C1 segment of cervical spinal cord (tissue), 14 donors: ENCODE results near the gene ATP13A5.
A peak's percentile ranks its signal among the peaks of the same experiment; 100 is the strongest.

Experiments
- DNase-seq, 14 donors: peaks; one replicate each; lab custom pipeline; 2025; lab: John Stamatoyannopoulos, UW

Gene ATP13A5

GRCh38 chr3:193345431-193345830 lies 33.1 kb downstream of the ATP13A5 start:
- no peak for DNase-seq

GRCh38 chr3:193344486-193344885 lies 34.1 kb downstream of the ATP13A5 start:
- DNase-seq: no peak

DNA sequence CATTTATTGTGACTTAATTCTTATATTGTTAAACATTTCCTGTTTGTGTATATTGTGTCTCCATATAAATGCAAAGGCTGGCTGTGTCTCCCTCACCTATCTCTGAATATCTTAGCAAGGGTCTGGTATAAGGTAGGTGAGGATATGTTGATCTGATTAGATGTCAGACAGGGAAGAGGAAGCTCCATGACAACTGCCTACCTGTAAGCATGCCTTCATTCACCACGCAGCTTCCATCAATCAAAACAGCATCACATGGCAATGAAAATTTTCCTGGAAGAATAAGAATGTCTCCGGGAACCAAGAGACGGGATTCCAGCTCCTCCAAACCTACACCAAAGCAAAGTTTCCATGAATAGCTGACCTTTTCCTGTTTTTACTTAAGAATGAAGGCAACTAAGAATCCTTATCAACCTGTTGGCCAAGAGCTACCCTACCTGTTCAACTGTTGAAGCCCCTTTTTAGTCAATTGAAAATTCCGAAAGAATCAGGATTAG lies 34.8 kb downstream of the ATP13A5 start:
- DNase-seq: no peak

GRCh38 chr3:193342551-193342950 lies 36.0 kb downstream of the ATP13A5 start:
- DNase-seq: peak in 1 of 14 donors; percentile 10

DNA sequence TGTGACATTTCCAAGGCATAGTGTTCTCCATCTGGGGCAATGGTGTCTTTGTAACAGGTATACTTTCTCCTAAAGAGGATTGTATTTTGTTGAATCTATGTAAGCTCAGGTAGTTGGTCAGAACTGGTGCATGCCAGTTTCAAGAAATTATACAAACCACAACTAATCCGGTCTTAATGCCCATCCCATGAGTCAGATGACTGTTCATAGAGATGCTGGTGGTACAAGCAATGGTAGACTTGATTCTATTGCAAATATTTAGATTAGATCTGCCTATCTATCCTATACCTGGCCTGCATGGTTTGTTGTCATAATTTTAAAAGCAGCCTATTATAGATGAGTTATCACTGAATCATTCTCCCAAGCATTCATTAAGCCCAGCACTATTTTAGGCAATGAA lies 43.5 kb downstream of the ATP13A5 start:
- no peak for DNase-seq

GRCh38 chr3:193333229-193333628 lies 45.3 kb downstream of the ATP13A5 start:
- DNase-seq: no peak

- DNase-seq: no peak
Measured at GRCh38 chr3:193330555-193331204, 47.9 kb downstream of the ATP13A5 start.

- DNase-seq: no peak
Measured at GRCh38 chr3:193317682-193318300, 60.8 kb downstream of the ATP13A5 start.

GRCh38 chr3:193314161-193314560 lies 64.4 kb downstream of the ATP13A5 start:
- no peak for DNase-seq

GRCh38 chr3:193313061-193313958 lies 65.2 kb downstream of the ATP13A5 start:
- DNase-seq: no peak

DNA sequence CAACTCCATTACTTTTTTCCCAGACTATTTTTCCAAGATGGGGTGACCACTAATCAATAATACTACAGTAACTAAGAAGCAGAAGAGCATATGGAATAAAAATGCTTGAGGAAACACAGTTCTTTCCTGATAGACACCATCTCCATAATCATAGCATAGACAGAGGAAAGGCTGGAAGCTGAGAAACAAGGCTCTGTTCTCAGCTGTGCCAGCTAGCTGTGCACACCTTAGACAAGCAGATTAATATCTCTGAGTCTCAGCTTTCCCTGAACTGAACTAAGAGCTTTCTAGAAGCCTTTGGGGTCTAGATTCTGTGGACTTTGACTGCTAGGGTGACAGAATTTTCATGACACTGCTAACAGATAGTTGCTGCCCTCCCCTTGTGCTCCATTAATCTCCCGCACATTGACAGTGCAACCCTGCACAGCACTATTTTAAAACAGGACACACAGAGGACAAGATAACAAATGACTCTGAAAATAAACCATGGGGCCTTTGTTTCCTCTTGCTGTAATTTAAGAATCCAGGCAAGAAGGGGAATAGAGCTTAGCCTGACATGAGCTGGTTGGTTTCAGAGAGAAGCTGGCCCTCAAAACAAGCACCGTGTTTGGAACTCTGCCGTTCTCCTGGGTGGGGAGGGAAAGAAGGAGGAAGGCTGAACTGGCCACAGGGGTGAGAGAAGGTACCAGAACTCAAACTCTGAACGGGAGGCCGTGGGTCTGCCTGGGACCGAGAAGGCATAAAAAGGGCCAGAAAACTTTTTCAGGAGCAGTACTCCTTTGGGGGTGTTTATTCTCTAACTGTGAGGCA lies 67.4 kb downstream of the ATP13A5 start:
- DNase-seq: no peak

DNA sequence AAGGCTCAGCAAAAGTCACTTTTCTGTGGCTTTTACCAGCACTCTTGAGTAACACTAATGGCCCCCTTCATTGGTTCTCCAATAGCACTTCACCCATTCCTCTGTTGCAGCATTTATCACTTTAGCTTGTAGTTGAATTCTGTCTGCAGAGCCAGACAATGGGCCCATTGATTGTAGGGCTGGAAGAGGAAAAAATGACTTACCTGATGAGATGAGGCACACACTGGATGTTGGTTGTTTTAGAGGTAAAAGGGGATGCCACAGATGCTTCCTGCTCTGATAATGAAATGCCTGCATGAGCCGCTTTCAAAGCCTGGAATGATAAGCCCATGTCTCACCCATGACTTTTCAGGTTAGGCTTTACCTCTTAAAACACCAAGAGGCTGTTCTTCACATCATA lies 73.2 kb downstream of the ATP13A5 start:
- DNase-seq: no peak

DNA sequence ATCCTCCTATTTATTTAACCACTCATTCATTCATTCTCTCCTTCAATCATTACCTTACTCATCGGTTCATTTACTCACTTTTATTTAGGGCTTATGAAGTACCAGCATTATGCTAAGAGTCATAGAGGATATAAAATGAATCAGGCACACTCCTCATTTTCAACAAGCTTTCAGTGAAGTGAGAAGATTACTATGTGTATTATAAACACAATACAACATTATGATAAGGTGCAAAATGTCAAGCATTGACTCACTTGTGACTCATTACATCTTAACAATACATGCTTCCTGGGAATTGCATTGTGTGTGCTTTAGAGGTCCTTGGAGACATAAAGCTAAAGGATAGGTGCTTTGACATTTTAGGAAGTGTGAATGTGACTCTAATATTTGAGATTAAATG lies 77.1 kb downstream of the ATP13A5 start:
- DNase-seq: no peak

DNA sequence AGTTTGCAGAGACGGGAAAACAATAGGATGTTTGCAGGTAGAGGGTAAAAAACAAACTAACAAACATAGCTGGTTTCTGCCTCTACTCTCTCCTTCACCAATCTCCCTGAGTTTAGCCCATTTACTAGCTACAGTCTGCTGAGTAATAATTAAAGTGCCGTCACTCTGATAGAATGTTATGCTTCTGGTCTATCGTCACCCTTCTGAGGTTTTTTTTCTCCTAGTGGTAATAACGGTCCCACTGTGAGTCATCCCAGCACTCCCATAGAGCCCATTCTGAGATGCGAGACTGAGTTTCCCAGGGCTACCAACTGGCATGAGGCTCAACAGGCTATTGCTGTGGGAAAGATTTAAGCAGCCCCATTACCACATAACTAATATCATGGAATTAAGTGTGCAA lies 81.1 kb downstream of the ATP13A5 start:
- DNase-seq: no peak

DNA sequence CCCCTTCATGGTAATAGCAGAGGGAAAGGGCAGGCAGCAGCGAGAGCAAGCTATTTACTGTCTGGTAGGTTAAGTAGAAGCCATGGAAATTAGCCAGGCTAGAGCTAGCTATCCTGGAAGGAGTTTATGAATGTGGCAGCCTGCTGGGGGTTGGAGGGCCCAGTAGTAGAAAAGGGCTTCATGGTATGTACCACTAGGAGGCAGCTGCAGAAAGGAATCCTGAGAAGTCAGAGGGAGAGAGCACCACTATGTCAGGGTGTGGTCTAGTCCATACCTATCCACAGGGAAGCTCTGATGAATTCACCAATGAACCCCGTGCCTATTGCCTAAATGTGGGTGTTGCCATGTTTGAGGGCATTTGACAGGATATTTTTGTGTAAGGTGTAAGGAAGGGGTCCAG lies 82.6 kb downstream of the ATP13A5 start:
- DNase-seq: no peak

- DNase-seq: no peak
Measured at GRCh38 chr3:193292386-193292785, 86.2 kb downstream of the ATP13A5 start.

DNA sequence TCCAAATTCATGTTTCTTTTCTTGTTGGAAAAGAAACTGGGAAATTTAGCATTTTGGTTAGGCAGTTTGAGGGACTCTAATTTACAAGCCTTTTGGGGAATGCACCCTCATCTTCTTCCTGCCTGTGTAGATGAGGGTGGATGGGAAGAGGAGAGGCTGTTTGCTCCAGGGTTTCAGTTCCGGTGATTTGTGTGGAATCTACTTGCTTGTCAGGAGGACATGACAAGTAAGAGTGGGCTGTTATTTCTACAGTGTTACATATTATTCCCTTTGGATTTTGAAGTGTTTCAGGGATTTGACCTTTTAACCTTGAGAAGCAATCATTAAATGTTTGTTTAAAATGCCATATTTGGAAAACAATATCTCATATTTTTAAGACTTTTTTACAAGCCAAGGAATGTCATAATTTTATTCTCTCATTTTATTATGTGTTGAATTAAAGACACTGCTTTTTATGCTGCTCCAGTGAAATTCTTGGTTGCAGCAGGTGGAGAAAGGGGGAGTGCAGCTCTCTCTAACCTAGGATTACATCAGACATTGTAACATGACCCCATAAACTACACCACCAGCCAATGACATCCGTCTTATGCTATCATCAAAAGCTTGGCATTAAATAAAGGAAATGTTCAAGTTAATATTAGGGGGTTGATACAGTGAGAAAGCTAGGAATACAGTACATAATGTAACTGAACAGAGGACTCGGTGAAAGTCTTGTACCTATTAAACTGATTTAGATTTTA lies 107.3 kb downstream of the ATP13A5 start:
- no peak for DNase-seq

- DNase-seq: no peak
Measured at GRCh38 chr3:193270451-193270850, 108.1 kb downstream of the ATP13A5 start.

GRCh38 chr3:193269343-193270028 lies 109.1 kb downstream of the ATP13A5 start:
- no peak for DNase-seq

DNA sequence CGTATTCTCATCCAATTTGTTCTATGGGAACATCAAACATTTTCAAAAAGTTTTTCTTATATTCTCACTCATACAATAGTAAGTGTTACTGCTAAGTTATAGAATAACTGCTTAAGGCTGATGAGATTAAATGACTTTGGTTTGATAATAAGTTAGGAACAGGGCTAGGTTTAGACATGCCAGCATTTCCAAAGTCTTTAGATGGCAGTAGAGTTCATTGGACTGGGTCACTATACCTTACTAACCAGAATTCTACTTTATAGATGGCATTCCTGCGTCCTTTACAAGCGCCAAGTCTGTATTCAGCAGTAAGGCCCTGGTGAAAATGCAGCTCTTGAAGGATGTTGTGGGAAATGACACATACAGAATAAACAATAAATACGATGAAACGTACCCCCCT lies 115.8 kb downstream of the ATP13A5 start:
- DNase-seq: no peak
